Muscle of back (tissue), 13 donors: ENCODE results near the gene CEP112. TPM values are rescaled to one million over a fixed set of nuclear protein-coding genes. Genes with fewer than 3 reads are reported as not detected.
A peak's percentile ranks its signal among the peaks of the same experiment; 100 is the strongest.

Source experiments
- DNase-seq, 3 donors: peaks; one replicate each; pipeline versions ENCODE4 v3.0.0 to v3.0.0-alpha.2; 2013
- long read RNA-seq, 9 donors: transcript quantifications; one replicate each; lab custom pipeline, GENCODE V29; 2026
- polyA plus RNA-seq, 10 donors: library from polyadenylated mRNA; unstranded; fragments of 120-200 nt; gene quantifications; one replicate each; pipeline ENCODE4 v1.2.1, GENCODE V29; 2013; ENCODE audit not compliant: insufficient read length in 10 of 10

The CEP112 gene
- 10 to 100 TPM; 14.3 to 21.3 (median 17.8) TPM for polyA plus RNA-seq
- long read RNA-seq, donor 1 = 0 reads
- long read RNA-seq, donor 2, partial matches to known transcripts = 0 of 1 reads
- long read RNA-seq, donor 2, other reads (novel, unspliced or antisense) = 0 of 1 reads
- long read RNA-seq, donor 3 = 0 reads
- long read RNA-seq, donor 4 = 0 reads
- long read RNA-seq, donor 5 = 0 reads
- long read RNA-seq, donor 6 = 0 reads
- long read RNA-seq, donor 7 = 0 reads
- long read RNA-seq, donor 8 = 0 reads
- long read RNA-seq, donor 9 = 0 reads

DNA sequence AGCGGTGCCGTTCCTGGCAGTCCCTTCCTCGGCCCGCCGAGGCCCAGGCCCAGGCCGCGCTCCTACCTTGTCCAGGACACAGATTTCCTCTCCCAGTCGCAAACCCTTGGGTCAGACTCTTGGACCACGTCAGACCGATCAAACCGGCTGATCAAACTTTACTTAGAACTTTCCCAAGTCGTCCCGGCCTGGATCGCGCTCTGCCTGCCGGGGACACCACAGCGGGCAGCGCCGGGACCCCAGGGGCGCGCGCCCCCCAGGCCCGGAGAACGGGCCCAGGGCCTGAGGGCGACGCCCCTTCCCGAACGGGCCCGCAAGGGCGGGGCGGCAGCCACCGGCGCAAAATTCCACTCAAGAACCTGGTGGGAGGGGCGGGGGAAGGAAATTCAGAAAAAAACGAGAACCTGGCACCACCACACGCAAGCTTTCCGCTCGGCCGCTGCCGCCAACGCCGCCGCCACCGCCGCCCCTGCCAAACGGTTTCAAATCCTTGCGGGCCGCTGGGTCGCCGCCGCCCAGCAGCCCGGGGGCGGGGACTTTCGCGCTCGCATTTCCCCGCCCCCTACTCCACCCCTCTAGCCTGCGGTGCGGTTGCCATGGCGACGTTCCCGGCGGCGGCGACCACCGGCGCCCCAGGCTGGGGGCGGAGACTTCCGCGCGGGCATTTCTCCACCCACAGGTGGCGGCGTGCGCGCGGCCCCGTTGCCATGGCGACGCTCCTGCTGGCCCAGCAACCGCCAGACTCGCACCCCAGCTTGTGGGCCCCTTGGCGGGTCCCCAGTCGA, at the start of gene CEP112:
Gene CEP112 (minus strand): TSS at position 541 of the 785 bp plus-strand sequence.
- peak; percentile 58 to 91 (median 85) for DNase-seq

- peak in 1 of 3 donors; percentile 38 for DNase-seq
Observed at GRCh38 chr17:66240630-66241029, 48.7 kb upstream of the CEP112 start.

DNA sequence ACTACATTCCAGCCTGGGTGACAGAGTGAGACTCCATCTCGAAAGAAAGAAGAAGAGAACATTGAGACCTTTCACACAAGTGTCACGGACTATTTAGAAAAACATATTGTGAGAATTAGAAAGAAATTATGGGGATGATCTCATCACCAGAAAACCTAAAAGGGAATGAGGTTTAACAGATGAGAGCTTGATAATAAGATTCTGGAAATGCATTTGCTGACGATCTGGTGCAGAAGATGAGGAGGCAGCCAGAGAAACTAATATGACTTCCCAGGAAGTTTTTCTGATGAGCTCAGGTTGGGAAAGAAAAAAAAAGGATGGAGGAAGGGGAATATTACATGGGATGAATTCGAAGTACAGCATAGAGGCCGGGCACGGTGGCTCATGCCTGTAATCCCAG, 48.1 kb upstream of the CEP112 start:
- no peak for DNase-seq

DNA sequence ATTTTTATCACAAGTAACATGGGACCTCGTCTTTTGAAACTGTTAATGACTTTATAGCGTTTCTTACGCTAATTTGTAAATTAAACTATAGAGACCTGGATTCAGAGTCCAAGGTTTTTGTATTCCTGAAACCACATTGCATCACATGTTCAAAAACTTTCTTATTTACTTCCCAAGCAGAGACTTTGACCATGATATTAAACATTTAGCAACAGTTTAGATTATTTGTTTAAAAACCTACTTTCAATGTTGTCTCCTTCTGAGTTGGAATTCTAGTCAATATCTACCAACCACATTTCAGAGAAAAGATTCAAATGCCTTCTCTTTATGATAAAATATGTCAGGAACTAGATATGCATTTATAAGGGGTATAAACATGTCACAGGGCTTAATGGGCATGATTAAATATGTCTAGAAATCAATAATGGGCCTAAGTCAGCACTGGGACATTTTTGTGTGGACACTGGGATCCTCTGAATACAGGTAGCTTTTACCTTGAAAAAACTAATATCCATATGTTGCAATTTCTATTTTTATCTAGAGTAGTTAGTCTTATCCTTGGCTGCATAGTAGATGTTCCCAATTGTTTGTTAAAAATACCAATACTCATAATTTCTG, 43.6 kb upstream of the CEP112 start:
- DNase-seq = no peak

DNA sequence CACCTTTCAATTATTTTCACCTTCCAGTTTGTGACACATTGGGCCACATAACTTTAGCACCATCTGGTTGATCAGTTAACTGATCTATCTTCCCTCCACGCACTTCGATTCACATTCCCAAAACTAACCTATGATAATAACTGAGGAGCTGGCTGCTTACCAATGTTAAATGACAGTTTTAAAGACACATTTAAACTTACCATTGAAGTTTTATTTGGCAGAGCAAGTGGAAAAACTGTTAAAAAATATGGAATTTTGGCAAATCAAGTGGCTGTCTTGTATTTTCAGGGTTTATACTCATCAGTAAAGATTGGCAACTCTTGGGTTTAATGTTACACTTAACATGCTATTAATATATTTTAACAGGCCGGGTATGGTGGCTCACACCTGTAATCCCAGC, 42.7 kb upstream of the CEP112 start:
- no peak for DNase-seq

DNA sequence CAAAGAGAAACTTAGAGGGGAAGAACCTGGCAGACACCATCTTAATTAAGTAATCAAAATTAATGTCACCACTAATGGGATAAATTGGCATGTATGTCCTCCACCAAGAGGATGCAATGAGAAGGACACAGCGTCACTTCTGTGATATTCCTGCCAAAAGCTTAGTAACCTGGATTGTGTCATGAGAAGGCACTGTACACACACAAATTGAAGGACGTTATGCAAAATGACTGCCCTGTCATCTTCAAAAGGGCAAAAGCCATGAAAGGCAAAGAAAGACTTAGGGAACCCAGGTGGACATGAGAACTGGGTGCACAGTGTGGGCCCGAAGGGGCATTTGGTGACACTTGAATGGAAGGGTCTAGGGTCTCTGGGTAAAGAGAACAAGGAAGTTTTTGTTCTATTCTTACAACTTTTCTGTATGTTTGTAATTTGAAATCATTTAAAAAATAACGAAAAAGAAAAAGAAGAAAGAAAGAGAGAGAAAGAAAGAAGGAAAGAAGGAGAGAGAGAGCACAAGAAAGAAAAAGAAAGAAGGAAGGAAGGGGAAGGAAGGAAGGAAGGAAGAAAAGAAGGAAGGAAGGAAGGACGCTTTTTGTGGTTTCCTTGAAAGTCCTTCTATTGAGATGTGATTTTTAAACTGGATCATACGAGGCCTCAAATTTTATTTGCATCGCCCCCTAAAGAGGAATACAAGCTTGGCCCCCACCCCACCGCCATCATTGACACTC, 41.3 kb upstream of the CEP112 start:
- no peak for DNase-seq

DNA sequence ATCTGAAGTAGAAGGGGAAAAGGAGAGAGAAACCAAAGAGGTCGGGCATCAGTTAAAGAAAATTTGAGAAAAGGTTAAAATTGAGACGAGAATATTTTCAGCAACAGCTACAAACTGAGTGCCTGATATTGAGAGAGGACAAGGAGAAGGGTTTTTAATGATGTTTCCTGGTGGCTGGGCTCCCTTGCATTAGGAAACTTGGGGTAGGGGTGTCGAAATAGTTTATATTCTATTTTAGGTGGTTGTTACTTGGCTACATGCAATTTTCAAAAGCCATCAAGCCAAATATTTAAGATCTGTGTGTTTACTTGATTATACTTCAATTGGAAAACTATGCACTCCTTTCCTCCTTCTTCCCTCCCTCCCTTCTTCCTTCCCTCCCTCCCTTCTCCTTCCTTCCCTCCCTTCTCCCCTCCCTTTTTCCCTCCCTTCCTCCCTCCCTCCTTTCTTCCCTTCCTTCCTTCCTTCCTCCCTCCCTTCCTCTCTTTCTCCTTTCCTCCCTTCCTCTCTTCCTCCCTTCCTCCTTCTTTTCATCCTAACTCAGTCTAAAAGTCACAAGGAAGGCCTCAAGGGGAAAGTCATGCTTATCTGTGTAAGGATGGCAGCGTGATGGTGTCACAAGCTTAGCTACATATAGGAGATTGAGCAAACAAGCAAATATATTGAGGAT, 39.1 kb upstream of the CEP112 start:
- DNase-seq = no peak

DNA sequence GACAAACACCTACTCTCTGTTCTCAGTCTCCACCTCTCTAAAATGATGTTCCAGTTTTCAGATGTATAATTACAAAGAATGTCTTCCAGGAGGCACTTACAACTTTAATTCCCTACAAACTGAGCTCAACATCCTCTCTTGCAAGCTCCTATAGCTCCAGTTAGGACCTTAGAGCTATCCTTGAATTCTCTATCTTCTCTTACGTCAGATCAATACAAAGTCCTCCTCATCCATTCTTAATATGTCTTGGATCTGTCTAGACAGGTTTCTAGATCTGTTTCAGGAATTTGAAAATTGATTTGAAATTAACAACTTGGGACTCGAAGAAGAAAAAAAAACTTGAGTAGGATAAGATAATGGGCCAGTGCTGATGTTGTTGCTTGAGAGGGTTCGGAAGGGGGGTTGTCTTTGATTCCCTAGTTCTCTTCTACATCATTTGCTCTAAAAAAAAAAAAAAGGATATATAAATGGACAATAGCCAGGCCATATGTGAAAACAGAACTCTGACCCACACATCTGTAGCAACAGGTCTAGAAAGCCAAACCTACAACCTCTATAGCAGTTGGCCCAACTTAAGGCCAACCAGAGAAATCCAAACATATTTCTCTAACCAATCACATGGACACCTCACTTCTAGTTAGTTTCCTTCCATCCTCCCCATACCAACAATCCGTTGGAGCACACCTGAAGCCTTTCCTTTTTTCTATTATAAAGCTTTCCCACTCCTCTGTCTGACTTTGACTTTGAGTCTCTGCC, 38.0 kb upstream of the CEP112 start:
- no peak for DNase-seq

- DNase-seq = no peak
Observed at GRCh38 chr17:66228887-66229782, 37.2 kb upstream of the CEP112 start, which contains the start of gene APOH. Gene APOH, minus strand, starts transcription at chr17:66229415. Its CDS starts 36 bp downstream, at chr17:66229379.

DNA sequence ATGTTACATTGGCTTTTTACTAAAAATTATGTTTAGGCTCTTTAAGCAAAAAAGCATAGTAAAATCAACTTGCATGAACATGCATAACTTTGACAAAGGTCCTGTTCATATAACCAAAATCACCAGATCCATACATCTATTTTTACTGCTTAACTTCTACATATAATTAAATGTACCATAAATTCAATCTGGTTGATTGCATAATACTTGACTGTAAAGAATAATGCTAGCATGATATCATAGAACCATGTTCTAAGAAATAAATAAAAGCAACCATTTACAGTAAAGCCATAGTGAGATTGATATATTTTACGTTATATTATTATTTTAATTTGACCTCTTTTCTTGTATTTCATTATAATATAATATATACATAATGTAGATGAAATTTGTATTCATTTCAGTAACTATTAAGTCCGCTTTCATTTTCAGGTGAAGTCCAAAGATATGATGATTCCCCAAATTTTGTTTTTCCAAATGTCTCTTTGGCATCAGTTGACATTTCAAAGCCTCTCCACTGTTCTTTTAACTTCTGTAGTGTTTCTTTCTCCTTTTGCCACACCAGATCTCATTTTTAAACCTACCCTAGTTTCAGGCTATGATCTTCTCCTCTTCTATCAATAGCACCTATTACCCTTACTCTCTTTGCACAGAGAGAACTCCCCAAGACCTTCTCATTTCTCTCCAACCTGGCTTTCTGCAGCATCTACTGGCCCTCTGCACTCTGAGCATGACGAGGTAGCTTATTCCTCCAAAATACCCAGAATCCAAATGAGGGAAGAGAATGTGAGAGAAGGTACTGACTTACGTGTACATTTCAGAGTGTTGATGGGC, 35.5 kb upstream of the CEP112 start:
- DNase-seq = no peak

GRCh38 chr17:66222798-66223350, 30.9 kb upstream of the CEP112 start:
- no peak for DNase-seq

DNA sequence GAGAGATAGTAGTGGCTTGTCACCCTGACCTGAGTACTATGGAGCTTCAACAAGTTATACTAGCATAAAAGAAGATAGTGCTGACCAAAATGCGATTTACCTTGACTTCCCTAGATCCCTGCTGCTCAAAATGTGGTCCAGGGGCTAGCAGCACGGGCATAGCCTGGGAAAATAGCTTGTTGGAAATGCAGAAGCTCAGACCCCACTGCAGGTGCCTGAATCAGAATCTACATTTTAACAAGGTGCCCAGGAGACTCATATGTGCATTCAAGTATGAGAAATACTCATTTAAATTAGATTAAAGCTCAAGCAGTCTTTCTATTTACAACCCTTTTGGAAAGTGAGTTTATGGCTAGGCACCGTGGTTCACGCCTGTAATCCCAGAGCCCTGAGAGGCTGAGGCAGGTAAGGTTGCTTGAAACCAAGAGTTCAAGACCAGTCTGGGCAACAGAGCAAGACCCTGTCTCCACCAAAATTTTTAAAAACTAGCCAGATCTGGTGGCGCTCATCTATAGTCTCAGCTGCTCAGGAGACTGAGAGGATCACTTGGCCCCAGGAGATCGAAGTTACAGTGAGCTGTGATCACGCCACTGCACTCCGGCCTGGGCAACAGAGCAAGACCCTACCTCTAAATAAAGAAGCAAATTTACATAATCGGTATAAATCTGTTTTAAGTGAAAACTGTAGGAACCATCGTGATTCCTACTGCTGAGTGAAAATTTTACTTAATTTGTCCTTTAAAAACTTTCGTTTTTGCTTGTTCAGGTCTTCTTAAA, 30.0 kb upstream of the CEP112 start:
- DNase-seq = no peak

DNA sequence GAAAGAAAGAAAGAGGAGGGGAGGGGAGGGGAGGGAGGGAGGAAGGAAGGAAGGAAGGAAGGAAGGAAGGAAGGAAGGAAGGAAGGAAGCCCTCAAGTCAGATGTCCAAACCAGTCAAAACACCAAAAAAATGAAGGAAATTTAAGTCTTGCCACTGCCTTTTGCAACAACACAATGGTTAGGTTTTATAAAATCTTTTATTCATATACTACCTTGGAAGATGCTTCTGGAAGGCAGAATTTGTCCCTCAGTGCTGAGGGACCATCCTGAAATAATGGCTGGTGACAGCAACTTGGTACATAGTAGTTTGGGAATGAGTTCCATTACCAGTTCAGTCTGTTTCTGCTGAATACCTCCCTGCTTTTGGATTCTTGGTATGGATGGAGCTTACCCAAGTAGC, 29.4 kb upstream of the CEP112 start:
- no peak for DNase-seq

DNA sequence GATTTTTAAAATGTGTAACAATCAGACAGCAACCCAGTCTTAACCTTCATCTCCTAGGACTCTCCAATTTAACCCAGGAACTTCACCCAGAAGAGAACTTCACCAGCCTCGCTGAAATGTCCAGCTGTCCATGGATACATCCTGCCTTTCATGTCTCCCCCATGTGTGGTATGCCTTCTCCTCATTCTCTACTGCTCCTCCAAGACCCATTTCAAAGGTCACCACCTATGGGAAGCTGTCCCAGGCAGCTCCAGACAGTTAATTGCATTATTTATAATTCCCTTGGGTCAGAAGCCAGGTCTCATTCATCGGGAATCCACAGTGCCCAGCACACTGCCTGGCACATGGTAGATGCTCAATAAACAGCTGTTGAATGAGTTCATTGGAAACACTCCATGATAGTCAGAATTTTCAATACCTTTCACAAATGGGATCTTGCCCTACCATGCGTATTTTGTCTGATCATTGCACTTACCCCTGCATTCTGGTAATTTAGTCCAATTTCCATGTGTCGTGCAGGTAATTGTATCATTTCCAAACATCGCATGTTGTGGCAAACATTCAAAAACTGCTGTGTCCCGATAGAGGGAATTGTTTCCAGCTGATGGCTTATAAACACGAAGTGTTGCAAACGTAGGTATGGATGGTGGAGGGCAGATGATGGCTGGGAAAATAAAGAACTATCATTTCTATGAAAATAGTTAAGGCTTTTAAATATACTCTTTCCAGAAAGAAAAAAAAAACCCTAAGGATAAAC, 28.3 kb upstream of the CEP112 start:
- no peak for DNase-seq

- DNase-seq = no peak
Observed at GRCh38 chr17:66215529-66215911, 23.6 kb upstream of the CEP112 start.

GRCh38 chr17:66214884-66215528, 23.1 kb upstream of the CEP112 start:
- no peak for DNase-seq
